ENCODE measurements around the gene DNM3.

GRCh38 chr1:171912509-171913175 is 71.3 kb downstream of the DNM3 start:
- TF ChIP-seq POLR2A (IDR thresholded peaks at IDR 0.05; ENCODE audit: low read length) (no peak), GATA1 (IDR thresholded peaks at IDR 0.05; ENCODE audit: low read depth, low read length) (no peak)
